Erythroblast (primary cell): Measurements from ENCODE around the gene LMAN2L.

Source experiments
- DNase-seq, 2 experiments: peaks; one replicate each; lab custom pipeline; 2025; lab: John Stamatoyannopoulos, UW
- GATA1 ChIP-seq: IDR thresholded peaks from 2 replicates; pipeline ENCODE4 v1.6.1; 2011; ENCODE audit warnings: low read depth, mild to moderate bottlenecking, control low read depth, low read length, moderate library complexity
- POLR2A ChIP-seq: IDR thresholded peaks from 2 replicates; pipeline ENCODE4 v1.6.1; 2011; ENCODE audit warnings: mild to moderate bottlenecking, low read length

Gene LMAN2L, protein sequence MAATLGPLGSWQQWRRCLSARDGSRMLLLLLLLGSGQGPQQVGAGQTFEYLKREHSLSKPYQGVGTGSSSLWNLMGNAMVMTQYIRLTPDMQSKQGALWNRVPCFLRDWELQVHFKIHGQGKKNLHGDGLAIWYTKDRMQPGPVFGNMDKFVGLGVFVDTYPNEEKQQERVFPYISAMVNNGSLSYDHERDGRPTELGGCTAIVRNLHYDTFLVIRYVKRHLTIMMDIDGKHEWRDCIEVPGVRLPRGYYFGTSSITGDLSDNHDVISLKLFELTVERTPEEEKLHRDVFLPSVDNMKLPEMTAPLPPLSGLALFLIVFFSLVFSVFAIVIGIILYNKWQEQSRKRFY

DNA sequence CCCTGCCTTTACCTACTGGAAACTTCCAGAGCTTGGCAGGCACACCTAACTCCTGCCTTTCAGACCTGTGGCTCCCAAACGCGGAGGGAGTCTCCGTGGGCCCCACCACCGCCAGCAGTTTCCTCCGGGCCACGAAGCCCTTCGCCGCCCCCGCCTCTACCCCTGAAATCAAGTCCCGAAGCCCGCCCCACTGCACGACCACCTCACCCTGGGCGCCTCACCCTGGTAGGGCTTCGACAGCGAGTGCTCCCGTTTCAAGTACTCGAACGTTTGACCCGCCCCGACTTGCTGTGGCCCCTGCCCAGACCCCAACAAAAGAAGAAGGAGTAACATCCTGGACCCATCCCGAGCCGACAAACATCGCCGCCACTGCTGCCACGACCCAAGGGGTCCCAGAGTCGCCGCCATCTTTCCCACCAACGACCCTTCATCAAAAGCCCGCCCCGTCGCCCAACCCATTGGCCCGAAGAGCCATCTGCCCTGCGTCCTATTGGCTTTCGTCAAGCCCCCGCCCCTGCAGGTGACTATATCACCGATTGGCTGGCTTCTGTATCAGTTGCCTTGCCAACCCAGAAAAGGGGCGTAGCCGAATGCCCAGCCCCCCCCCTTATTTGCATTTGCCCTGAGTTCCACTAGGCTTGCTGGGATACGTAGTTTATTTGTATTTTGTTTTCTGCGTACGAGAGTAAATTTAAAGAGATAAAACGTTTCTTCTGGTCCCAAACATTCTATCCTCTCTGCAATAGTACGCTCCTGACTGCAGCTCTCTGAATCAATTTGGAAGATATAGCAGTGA is at the start of gene LMAN2L:
Gene LMAN2L, minus strand, starts transcription at position 432 of the 796 bp plus-strand sequence. Its CDS starts 24 bp downstream, at position 408.
- peak; percentile 97 for DNase-seq
- TF ChIP-seq GATA1 (no peak), POLR2A (peak; percentile 55)

DNA sequence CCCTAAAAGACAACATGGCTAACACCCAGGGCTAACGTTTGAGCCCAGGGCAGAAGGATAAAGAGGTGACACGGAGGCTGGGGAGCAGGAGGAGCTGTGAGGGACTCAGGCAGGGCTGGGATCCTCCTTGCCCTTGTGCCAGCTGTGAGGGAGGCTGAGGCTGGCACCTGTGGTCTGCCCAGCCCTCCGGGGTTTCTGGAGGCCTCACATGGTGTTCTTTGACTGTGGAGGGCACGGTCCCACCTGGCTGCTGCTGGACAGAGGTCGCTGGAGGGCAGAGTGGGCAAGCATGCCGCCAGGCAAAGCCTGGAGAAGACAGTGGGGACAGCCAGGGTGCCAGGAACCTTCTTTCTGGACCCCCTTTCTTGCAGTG is 49.4 kb upstream of the LMAN2L start:
- no peak for DNase-seq
- no peak for TF ChIP-seq POLR2A
- no peak for TF ChIP-seq GATA1

DNA sequence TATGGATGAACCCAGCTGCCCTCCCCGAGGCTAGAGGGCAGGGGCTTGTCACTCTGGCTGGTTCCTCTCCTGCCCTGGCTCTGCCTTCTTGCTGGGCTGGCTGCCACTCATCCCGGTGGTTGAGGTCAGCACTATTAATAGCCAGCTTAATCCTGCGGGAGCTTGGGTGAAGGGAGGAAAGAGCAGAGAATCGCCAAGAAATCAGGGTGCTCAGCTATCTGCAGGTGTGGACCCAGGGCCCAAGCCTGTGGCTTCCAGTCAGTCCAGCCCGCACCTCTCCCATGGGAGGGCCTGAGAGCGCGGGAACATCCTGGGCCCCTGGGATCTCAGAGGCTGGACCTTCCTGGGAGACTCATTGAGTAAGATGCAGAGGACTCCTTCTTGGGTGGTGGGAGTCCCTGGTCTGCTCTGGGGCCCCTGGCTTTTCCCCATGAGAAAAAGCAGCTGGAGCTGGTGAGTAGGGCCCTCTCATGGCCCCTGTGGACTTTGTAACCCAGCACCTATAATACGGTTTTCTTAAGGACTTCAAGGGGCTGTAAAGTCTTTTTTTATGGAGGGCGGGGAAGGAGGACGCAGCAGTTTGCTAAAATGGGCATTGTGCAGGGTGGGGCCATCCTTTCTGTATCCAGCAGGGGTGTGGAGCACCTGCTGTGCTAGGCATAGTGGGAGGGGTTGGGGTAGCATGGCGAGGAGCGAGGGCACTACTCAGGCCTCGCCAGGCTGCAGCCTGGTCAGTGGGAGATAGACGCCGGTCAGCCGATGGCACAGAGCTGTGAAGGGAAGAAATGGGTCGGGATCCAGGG is 48.8 kb upstream of the LMAN2L start:
- no peak for DNase-seq
- no peak for TF ChIP-seq GATA1
- TF ChIP-seq POLR2A = no peak

DNA sequence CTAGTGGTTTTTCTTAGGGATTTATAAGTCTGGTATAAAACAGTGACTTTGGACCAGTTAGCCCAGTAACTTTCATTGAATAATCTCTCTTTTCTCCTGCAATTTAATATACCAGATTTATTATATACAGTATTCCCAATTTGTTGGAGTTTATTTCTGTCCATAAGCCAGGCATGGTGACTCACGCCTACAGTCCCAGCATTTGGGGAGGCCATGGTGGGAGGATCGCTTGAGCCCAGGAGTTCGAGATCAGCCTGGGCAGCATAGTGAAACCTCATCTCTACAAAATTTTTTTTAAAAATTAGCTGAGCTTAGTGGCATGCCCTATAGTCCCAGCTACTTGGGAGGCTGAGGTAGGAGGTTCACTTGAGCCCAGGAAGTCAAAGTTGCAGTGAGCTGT is 47.5 kb upstream of the LMAN2L start:
- DNase-seq = no peak
- TF ChIP-seq GATA1 (no peak), POLR2A (no peak)

DNA sequence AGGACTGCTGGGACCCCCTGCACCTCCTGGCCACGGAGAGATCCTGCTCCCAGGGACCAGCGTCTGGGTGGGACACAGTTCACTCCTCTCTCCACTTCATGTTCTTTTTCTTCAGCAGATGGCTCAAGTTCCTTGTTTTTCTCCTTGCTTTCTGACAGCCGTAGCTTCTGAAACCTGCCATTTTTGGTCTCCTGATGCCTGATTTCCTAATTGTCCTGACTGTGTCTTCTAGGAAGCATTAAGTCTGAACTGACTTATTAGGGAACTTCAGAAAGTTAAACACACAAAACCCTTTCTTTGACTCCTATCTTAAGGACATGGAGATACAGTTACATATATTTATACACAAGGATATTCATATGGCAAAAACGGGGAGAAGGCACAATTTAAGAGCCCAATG is 43.5 kb upstream of the LMAN2L start:
- no peak for DNase-seq
- TF ChIP-seq GATA1 = no peak
- TF ChIP-seq POLR2A = no peak

DNA sequence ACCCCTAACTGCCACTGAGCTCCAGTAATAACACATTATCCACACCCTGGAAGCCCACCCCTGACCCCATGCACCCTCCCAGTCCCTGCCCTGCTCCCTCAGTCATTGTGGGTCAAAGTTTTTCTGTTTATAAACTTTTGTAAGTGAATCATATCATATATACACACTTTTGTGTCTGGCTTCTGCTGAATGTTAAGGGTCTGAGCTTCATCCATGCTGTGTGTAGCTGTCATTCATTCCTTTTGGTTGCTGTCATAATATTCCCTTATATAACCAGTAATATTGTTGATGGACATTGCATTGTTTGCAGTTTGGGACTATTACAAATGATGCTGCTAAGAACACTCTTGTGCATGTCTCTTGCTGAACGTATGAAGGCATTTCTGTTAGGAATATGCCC is 35.3 kb upstream of the LMAN2L start:
- DNase-seq = no peak
- TF ChIP-seq POLR2A (no peak), GATA1 (no peak)

DNA sequence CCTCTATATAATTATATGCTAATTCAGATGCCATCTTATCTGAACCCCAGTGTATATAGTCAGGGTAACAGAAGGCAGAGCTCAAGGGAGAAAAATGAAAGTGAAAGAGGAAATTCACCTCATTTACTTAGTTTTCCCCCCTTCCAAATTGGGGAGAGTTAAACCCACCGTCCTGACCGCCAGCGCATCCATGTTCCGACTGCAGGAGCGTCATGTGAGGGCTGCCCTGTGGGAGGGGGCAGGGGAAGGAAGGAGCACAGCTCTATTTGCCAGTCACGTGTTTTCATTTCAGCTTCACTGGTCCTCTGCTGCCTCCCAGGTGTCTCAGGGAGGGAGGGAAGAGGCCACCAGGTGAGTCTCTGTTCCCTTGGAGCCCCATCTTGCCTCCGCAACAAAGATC is 34.1 kb upstream of the LMAN2L start:
- TF ChIP-seq POLR2A (no peak), GATA1 (no peak)
- DNase-seq = no peak

DNA sequence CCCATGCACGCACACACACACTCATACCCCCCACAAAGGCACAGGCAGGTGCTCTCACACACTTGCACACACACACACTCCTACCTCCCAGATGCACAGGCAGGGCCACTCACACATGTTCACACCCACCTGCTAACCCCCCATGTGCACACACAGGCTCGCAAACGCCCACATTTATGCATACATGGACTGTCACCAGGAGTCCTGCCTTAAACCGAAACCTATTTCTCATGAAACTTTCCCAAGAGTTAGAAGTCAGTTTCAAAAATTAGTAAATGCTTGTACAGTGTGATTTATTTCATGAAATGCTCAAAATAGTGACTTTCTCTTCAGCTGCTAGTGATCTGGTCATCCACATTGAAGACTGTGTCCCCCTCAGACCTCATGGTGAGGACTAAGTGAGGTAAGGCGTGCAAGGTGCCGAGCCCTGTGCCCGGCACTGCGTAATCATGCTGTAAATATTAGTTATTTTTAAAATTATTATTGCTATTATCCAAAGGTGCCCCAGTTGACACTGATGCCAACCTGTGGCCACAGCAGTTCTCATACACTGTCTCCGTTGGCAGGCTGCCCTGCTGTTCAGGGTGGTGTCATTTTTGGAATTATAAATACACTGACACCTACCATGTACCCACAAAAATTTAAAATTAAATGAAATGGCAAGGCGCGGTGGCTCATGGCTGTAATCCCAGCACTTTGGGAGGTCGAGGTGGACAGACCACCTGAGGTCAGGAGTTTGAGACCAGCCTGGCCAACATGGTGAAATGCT is 33.2 kb upstream of the LMAN2L start:
- no peak for DNase-seq
- no peak for TF ChIP-seq GATA1
- no peak for TF ChIP-seq POLR2A

DNA sequence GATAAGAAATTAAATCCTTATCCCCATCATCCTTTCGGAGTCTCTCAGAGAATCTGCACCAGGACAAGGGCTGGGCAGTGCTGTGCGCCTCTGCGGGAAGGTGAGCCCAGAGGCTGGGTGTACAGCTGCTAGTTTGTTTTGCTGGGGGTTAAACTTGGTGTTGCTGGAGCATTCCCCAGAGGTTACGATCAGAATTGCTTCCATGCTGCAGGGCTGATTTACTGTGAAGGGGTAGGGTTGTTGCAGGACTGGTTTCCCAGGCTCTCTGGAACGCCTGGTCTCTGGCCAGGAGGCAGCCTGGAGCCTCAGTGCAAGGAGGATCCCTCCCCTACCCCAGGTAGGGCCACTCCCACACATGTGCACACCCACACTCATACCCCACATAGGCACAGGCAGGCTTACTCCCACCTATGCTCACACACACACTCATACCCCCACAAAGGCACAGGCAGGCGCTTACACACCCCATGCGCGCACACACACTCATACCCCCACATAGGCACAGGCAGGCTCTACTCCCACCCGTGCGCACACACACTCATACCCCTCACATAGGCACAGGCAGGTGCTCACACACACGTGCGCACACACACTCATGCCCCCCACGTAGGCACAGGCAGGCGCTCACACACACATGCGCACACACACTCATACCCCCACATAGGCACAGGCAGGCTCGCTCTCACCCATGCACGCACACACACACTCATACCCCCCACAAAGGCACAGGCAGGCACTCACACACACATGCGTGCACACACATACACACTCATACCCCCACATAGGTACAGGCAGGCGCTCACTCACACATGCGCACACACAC is 32.1 kb upstream of the LMAN2L start:
- TF ChIP-seq POLR2A (no peak), GATA1 (no peak)
- DNase-seq = no peak

DNA sequence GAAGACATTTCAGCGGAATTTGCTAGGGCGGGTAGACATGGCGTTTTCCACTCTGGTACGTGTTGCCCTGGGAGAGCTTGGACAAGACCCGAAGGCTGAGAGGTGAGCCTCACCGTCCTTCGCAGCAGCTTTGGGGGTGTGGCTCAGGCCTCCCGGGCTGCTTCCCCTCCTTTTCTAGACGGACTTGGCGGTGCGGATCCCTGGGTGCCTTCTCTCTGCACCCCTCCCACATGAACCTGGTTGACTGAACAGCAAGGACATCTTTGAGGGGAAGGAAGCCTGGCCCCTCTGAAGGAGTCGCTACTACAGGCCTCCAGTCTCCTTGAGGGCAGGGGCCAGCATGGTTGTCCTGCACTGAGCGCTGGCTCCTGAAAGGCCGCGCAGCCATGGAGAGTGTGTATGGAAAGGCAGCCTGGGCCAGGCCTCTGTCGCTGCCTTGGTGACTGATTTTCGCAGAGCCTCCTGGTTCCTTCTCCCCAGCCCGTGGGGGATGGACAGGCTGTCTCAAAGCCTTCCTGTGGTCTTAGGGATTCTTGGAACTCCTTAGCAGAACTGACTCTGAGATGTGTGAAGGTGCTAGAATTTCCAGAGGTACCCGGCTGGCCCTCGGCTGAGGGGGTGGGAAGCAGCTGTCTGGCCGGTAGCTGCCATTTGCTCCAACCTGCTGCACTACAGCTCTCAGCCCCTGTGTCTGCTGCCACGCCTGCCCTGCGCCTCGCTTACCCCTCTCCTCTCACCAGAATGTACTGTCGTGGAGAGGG is 30.8 kb upstream of the LMAN2L start:
- DNase-seq = no peak
- TF ChIP-seq GATA1 (no peak), POLR2A (no peak)

DNA sequence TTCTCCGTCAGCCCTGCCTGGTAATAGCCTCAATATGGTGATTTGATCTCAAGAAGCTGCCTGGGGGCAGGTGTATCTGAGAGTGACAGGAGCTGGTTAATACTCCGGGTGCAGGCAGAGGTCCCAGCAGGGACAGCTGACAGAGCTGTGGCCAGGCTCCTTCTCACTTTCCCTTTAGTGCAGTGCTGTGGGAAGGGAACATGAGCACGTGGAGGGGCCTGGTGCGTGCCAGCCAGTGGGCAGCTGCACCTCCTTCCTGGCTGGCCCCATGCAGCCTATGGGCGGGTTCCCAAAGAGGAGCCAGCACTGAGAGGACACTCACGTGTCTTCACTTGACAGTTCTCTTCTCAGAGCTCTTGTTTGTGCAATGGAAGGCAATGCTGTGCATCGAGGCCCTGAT is 29.9 kb upstream of the LMAN2L start:
- DNase-seq = no peak
- TF ChIP-seq GATA1 (no peak), POLR2A (no peak)

DNA sequence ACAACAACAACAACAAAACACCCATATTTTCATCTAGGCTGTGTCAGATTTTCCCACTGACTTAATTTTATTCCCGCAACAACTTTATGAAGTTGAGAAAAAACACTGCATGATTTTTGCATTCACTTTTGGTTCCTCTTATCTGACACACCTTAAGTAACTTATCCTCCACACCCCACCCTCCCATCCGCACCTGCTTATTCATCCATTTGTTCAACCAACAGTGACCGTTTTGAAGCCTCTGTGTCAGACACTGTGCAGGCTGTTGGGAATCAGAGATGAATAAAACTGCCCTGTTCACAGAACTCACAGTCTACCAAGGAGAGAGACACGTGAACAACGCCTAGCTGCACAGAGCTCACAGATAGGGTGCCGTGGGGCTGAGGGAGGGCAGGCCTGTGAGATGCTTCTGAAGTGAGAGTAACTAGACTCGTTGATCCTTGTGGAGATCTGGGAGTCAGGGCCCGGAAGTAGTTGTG is 28.3 kb upstream of the LMAN2L start:
- DNase-seq = no peak
- no peak for TF ChIP-seq GATA1
- no peak for TF ChIP-seq POLR2A
